Nephron (organoid): ENCODE results near the gene ERG.

Experiments used
- H3K27ac Mint-ChIP-seq, 3 experiments: 2 replicates each; pipeline ENCODE4 v1.8.0; 2020; ENCODE audit warnings: mixed read lengths in 3 of 3, mild to moderate bottlenecking in 2 of 3, moderate library complexity in 1 of 3
- H3K27me3 Mint-ChIP-seq: 2 replicates; pipeline ENCODE4 v1.8.0; 2021; ENCODE audit warnings: low read depth, mild to moderate bottlenecking, moderate library complexity, mixed read lengths
- H3K36me3 Mint-ChIP-seq: 2 replicates; pipeline ENCODE4 v1.8.0; 2020; ENCODE audit warnings: low read depth, mixed read lengths
- H3K4me1 Mint-ChIP-seq: 2 replicates; pipeline ENCODE4 v1.8.0; 2020; ENCODE audit warnings: mixed read lengths
- H3K4me3 Mint-ChIP-seq, 3 experiments: 2 replicates each; pipeline ENCODE4 v1.8.0; 2020; ENCODE audit warnings: mild to moderate bottlenecking in 3 of 3, mixed read lengths in 3 of 3, moderate library complexity in 2 of 3
- H3K9me3 Mint-ChIP-seq: 2 replicates; pipeline ENCODE4 v1.8.0; 2020; ENCODE audit warnings: mixed read lengths
- CTCF ChIP-seq, 3 experiments: fragments of 200-600 bp; sonication (generic); IDR thresholded peaks; one replicate each; pipeline ENCODE4 v1.5.0; 2021; ENCODE audit warnings: antibody characterized with exemption in 3 of 3; ENCODE audit not compliant: unreplicated experiment in 3 of 3

The ERG gene

GRCh38 chr21:38388647-38389353, 109.5 kb downstream of the ERG start:
- Mint-ChIP-seq H3K27me3 (peaks cover 16% of the 10 kb centered on the region), H3K36me3 (no peaks in the 10 kb centered on the region), H3K4me3 (no peak overlapping the region), H3K9me3 (no peaks in the 10 kb centered on the region), H3K27ac (no peak overlapping the region), H3K4me1 (peaks cover 42% of the 10 kb centered on the region)
- no peak for TF ChIP-seq CTCF (IDR thresholded peaks at IDR 0.05; ENCODE audit: unreplicated experiment in 3 of 3)

DNA sequence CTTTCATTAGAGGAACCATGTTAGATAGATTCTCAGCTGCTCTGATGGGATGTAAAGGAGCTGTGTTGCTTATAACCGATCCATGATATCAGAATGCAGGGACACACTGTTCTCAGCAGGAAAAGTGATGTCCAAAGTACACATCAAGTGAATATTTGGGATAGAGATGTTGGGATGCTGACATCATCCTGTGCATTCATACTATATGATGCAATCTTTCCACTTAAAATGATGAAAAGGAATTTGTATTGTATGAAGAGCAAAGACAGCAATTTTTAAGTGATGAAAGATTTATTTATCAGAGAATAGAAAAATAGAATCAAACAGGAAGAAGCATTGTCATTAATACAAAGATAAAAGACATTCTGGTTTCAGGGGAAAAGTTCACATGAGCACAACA, 110.1 kb downstream of the ERG start:
- no peaks in the 10 kb centered on the region for H3K9me3 Mint-ChIP-seq
- peaks cover 19% of the 10 kb centered on the region for H3K27me3 Mint-ChIP-seq
- H3K36me3 Mint-ChIP-seq: no peaks in the 10 kb centered on the region
- H3K4me3 Mint-ChIP-seq: no peak overlapping the region
- H3K4me1 Mint-ChIP-seq: peaks cover 37% of the 10 kb centered on the region
- peak overlapping the region in 1 of 3 experiments; percentile 56 for H3K27ac Mint-ChIP-seq
- no peak for TF ChIP-seq CTCF (IDR thresholded peaks at IDR 0.05; ENCODE audit: unreplicated experiment in 3 of 3)

- Mint-ChIP-seq H3K36me3 (no peaks in the 10 kb centered on the region), H3K4me1 (peaks cover 25% of the 10 kb centered on the region), H3K27ac (no peak overlapping the region), H3K9me3 (no peaks in the 10 kb centered on the region), H3K27me3 (peaks cover 22% of the 10 kb centered on the region), H3K4me3 (no peak overlapping the region)
- TF ChIP-seq CTCF (IDR thresholded peaks at IDR 0.05; ENCODE audit: unreplicated experiment in 3 of 3): no peak
These were observed 111.3 kb downstream of the ERG start for GRCh38 chr21:38386967-38387366.

DNA sequence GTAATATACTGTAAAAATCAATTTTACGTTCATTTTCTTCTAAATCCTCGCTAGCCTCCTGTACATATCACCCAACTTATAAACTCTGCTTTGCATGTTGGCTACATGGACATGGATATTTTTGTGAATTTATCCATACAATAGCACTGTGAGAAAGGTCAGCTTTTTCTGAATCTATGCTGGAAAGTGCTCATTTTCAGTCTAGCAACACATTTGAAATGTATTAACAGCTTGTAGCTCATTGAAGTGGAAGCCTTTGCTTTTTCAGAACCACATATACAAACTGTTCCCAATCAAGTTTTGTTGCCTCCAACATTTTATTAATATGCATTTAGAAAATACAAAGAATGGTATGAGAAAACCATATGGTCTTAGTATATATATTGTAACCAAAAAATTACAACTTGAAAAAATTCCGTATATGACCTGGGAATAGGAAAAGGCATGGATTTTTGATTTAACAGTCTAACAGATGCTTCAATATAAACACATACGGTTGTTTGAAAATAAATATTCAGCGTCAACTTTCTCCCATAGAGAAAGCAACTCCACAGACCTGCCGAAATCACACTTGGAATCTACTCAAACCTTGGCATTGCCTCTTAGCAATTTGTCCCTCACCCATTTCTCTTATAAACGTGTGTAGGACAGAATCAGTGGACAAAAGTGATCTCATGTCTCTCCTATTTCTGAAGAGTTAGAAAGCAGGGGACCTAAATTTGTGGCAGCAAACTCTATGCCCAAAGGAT, 112.7 kb downstream of the ERG start:
- no peaks in the 10 kb centered on the region for H3K9me3 Mint-ChIP-seq
- H3K4me3 Mint-ChIP-seq: no peak overlapping the region
- TF ChIP-seq CTCF (IDR thresholded peaks at IDR 0.05; ENCODE audit: unreplicated experiment in 3 of 3): no peak
- H3K27me3 Mint-ChIP-seq: peaks cover 22% of the 10 kb centered on the region
- H3K36me3 Mint-ChIP-seq: no peaks in the 10 kb centered on the region
- peaks cover 28% of the 10 kb centered on the region for H3K4me1 Mint-ChIP-seq
- H3K27ac Mint-ChIP-seq: peak overlapping the region in 1 of 3 experiments; percentile 40

DNA sequence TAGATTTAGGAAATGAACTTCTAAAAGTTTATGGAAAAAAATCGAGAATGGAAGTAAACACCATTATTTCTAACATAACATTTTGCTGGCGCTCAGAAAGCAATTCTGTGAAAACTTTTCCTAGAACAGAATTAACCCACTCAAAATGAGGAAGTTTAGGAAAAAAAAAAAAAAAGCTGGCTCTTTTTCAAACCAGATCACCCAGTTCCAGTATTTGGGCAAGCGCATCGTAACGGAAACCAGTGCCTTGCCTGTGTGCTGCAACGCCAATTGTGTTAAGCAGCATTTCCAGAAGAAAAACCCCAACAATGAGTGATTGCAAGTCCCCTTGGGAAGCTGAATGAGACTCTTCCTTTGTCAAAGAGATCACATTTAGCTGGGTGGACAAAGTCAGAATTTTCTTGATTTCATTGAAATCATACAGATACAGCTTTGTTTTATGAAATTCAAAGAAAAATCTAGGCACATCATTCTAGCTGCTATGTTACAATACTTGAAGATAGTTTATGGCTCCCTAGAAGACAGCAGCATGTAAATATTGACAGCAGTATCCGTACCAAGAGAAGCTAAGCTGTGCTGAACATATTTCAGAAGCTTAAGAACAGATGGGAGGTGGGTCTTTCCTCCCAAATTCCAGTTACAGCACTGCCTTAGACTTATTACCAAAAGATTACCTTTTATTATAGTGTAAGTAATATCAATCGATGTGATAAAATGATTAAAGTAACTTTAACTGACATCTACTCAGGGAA, 113.4 kb downstream of the ERG start:
- H3K4me3 Mint-ChIP-seq: no peak overlapping the region
- H3K27me3 Mint-ChIP-seq: peaks cover 22% of the 10 kb centered on the region
- H3K9me3 Mint-ChIP-seq: no peaks in the 10 kb centered on the region
- TF ChIP-seq CTCF (IDR thresholded peaks at IDR 0.05; ENCODE audit: unreplicated experiment in 3 of 3): no peak
- H3K36me3 Mint-ChIP-seq: no peaks in the 10 kb centered on the region
- H3K27ac Mint-ChIP-seq: no peak overlapping the region
- H3K4me1 Mint-ChIP-seq: peaks cover 26% of the 10 kb centered on the region
